Activated effector memory CD4-positive, alpha-beta T cell treated with anti-CD3 and anti-CD28 coated beads, Interleukin-2, amount 50 U/mL, for 16 hours (primary cell): ENCODE results near the gene MECP2.
"Not testable (repeated sequence)": the region's sequence is repeated elsewhere in the genome, so short reads cannot be mapped to it uniquely, and the experiment has no call there.

ENCODE experiments used
- DNase-seq: peaks from one replicate; pipeline ENCODE4 v3.0.0-alpha.2; 2020

MECP2 gene

GRCh38 chrX:154014429-154015380 is 82.8 kb downstream of the MECP2 start:
- no peak for DNase-seq

GRCh38 chrX:154013614-154014360 is 83.7 kb downstream of the MECP2 start:
- peak; percentile 81 for DNase-seq

GRCh38 chrX:154013001-154013421 is 84.5 kb downstream of the MECP2 start:
- no peak for DNase-seq

GRCh38 chrX:154012336-154012991 is 85.1 kb downstream of the MECP2 start:
- no peak for DNase-seq

- DNase-seq = no peak
Measured at GRCh38 chrX:154011376-154012335, 85.9 kb downstream of the MECP2 start.

DNA sequence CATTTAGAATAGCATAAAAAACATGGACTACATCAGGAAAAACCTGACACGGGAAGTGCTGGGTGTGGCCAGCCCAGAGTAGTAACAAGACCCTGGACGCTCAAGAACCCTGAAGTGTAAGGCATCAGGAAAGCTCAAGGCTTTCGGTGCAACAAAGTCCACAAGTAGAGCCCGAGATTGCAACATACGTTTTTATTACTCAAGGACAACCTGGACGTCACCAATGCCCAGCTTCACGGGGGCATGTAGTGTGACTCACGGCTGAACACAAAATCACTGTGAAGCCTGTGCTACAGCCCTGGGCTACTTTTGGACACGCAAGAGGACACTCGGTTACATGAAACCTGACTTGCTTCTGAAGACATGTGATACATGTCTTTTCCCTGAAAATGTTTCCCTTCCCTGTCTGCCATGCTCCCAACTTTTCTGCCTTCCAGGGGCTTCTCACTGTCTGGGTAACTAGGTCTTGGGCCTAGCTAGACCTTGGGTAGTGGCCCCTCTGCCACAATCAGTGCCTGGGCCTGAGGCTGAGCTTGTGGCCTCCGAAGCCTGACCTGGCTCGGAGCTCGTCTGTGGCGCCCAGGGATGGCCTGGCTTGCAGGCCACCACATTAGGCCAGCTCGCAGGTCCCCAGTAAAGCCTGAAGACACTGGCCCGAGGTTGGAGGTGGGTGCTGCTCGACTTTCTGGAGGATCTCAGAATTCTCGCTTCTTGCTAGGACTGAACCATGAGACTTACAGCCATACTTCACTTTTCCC is 87.0 kb downstream of the MECP2 start:
- DNase-seq = no peak

DNA sequence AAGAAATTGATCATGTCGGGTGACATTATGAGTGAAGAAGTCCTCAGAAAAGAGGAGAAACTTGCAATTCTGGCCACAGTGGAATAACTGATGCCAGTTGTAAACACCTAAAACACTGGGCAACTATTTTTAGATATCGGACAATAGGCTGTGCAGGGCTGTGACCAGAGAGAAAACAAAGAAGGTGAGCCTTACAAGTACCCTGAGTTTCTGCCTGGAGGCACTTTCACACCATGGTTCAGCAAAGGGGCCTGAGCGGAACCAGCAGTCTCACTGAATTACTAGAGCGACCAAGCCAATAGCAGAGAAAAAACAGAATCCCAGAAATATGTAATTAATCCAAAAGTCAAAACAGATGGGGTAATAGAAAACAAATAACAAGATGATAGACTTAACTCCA is 89.0 kb downstream of the MECP2 start:
- DNase-seq = no peak

DNA sequence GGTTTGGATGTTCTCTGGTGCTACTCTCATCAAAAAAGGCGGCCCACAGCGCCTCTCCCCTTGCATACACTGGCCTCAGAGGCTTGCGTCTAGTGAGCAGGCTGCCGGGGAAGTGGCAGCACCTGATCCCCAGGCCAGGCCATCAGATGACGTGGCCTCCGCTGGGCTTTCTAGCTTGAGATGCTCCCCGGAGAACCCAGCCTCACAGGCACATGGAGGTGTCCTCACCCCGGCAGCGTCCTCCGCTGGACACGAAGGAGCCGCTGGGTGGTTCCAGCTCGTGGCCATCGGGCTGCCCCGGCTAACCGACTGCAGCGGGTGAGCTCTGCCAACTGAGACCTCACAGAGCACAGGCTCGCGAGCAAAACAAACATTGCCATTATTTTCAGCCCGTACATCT is 90.6 kb downstream of the MECP2 start:
- no peak for DNase-seq

GRCh38 chrX:154004315-154004714 is 93.2 kb downstream of the MECP2 start:
- DNase-seq = no peak

DNA sequence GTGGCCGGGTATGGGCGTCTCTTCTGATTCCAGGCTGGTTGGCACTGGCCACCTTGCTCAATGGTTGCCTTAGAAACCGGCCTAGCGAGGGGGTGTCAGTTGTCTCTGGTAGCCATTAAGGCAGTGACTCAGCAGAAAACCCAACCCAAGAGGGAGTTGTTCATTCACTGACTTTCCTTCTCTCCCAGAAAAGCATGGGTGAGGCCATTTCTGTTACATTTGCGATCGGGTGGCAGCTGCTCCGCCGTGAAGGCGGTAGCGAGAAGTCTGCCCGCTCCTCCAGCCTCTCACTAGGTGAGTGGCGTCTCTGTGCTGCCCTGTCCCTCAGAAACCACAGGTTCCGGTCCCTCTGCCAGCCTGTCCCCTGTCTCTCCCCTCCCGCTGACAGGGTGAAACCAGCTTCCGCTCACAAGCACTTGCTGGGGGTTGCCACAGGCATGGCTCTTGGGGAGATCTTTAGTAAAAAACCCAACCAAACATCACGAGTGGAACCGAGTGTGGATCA is 95.2 kb downstream of the MECP2 start:
- peak; percentile 79 for DNase-seq

- no peak for DNase-seq
Measured at GRCh38 chrX:154000051-154000450, 97.5 kb downstream of the MECP2 start.

- DNase-seq = no peak
Measured at GRCh38 chrX:153999359-154000037, 98.0 kb downstream of the MECP2 start.

- DNase-seq = no peak
Measured at GRCh38 chrX:153995504-153995903, 102.0 kb downstream of the MECP2 start.

DNA sequence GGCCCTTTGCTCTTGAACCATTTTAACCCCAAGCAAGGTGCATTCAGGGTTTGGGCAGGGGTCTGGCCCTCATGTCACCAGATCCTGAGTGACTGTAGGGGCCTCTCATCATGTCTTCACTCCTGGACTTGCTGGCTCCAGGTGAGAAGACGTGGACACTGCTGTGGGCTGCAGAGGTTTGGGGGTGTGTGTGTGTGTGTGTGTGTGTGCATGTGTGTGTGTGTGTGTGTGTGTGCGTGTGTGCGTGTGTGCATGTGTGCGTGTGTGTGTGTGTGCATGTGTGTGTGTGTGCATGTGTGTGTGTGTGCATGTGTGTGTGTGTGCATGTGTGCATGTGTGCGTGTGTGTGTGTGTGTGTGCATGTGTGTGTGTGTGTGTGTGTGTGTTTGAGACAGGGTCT is 103.1 kb downstream of the MECP2 start:
- not testable (repeated sequence) for DNase-seq

GRCh38 chrX:153993978-153994377 is 103.5 kb downstream of the MECP2 start:
- DNase-seq = no peak

GRCh38 chrX:153993079-153993478 is 104.4 kb downstream of the MECP2 start:
- DNase-seq = no peak

- no peak for DNase-seq
Measured at GRCh38 chrX:153992180-153992579, 105.3 kb downstream of the MECP2 start.

DNA sequence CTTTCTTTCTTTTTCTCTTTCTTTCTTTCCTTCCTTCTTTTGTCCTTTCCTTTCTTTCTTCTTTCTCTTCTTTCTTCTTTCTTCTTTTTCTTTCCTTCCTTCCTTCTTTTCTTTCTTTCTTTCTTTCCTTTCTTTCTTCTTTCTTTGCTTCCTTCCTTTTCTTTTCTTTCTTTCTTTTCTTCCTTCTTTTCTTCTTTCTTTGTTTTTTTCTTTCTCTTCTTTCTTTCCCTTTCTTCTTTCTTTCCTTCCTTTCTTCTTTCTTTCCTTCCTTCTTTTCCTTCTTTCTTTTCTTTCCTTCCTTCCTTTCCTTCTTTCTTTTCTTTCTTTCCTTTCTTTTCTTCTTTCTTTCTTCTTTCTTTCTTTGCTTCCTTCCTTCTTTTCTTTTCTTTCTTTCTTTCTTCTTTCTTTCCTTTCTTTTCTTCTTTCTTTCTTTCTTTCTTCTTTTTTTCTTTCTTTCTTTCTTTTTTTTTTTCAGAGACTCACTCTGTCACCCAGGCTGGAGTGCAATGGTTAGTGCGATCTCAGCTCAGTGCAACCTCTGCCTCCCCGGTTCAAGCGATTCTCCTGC is 106.4 kb downstream of the MECP2 start:
- DNase-seq = no peak

GRCh38 chrX:153989973-153990655 is 107.4 kb downstream of the MECP2 start:
- DNase-seq = no peak

DNA sequence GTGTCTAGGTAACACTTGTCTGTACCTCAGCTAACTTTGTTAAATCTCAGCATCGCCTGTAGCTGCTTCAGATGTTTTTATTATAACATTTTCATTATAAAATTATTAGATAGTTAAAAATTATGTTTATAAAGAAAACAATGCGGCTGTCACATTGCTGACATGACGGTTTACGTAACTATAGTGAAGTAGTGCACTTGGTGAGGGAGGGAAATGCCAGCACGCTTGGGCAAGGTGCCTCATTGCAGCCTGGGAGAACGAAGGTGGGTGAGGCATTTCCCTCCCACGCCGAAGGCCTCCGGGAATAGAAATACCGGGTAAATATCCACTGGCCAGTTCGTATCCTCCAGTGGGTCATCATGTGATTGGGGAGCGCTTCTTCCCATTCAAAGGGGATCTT is 109.0 kb downstream of the MECP2 start:
- DNase-seq = no peak
